NCI-H345 treated with DMSO at 0.1 percent for 48 hours (cell line): ENCODE results near the gene NRK.
"Not testable (repeated sequence)": the region's sequence is repeated elsewhere in the genome, so short reads cannot be mapped to it uniquely, and the experiment has no call there.

Source experiments
- DNase-seq: peaks from one replicate; lab custom pipeline; 2025; ENCODE audit not compliant: unreplicated experiment; lab: John Stamatoyannopoulos, UW

Gene NRK

DNA sequence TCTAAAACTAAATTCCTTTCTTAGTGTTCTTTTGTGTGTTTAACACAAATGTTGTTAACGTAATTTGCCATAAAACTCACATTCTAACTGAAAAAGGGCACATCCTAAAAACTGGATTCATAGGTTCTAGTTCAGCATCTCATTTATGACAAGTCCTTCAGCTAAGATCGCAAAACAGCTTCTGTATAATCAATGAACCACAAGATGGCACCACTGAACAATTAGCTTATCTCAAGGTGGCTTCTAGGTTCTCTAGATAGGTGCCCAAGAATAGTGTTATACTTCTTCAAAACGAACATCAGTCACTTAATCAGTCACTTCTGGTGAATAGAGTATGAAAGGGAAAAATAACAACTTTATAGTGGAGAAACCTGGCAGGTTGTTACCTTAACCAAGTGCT is 54.3 kb downstream of the NRK start:
- DNase-seq: no peak

DNA sequence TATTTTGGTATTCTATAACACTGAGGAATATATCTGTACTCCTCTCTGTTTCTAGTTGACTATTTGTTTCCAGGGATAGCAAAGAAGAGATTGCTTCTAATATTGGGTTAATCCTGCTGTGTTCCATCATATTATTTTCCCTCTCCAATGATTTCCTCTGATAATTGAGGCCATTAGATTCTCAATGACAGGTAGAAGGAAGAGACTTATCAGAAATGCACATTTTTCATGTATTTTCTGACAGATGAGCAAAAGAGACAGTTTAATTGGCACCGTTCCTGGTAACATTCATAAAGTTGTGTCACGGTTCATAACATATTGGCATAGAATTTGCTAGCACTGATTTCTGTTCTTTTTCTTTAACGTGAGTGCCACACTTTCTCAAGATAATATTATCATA is 58.2 kb downstream of the NRK start:
- no peak for DNase-seq

DNA sequence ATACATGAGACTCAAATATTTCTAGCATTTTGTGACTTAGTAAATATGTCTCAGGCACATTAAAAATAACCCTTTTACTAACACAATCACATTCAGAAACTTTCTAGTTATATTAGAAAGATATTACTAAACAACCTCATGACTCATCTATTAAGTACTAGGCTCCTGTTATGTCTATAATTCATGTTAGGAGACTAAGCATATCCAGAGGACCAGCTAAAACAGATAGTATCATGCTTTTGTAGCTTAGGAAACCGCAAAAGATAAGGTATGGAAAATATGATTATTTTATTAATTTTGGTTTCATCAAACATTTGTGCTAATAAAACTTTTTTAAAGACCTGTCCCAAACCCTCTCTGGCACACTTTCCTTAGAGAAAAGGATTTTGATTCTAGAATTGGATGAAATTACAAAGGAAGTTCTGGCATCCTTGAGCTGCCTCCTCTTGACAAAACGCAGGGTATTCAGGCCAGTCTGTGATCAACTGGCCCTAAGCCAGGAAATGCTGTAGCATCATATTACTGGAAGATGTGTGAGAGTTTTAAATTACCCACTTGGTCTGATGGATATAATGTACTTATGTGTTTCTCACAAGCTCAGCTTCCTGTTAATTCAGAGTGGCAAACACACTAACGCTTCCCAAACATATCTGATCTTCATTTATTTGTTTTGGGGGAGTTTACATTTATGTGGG is 60.4 kb downstream of the NRK start:
- no peak for DNase-seq

DNA sequence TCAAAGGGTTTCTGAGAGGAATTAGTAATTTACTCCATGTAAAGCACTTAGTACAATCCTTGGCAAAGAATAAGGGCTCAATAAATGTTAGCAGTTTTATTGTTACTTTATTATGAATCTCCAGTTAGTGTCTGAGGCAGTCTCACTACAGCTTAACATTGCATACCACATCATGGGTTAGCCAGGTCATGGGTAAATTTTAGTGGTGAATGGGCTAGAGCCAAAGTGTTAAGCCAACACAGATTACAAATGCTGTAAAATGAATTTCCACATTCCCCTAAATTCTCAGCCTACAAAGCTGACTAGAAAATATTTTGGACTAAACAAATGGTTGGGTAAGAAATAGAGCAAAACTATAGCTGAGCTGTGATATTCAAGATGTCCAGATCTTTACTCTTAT is 72.4 kb downstream of the NRK start:
- DNase-seq: no peak

DNA sequence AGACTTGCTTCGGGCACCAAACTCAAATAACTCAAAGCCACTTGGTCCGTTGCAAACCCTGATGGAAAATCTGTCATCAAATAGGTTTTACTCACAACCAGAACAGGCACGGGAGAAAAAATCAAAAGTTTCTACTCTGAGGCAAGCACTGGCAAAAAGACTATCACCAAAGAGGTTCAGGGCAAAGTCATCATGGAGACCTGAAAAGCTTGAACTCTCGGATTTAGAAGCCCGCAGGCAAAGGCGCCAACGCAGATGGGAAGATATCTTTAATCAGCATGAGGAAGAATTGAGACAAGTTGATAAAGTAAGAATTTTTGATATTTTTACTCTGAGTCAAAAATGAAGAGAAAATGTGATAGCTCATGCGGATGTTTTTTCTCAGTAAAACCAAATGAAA is 87.2 kb downstream of the NRK start:
- DNase-seq: no peak

DNA sequence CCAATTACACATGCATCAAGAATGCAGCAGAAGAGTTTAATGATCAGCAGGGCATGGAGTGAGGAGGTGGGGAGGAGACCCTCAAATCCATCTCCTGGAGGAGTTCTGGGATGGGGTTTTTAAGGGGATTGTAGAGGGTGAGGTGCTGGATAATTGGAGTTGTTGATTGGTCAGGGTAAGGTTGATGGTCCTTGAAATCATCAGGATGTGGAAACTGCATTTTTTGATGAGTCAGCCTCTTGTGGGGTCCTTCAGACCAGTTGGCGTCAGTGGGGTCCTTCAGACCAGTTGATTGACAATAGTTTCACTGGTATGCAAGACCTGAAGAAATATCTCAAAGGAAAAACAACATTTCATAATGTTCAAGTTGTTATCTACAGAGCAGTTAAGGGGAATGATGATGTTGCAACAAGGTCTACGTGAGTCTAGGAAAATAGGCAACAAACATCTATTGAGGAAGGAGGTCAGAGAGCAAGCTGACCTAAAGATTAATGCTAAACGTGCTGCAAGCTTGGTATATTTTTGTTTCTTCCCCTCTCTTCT is 88.3 kb downstream of the NRK start:
- no peak for DNase-seq

DNA sequence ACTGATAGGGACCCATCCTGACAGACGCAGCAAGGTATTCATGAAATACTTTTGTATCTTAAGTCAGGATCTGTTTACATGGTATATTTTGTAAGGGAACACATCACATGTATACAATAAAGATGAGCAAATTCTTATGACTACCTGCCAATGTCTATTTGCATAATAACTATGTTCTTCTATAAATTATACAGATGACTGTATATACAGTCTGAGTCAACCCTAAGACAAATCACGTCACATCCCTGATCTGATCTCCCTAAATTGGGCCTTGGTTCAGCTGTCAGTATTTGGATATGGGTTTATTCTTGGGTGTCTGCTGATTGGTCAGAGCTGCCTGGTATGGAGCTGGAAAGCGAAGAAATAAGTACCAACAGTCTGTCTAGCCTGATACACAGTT is 122.9 kb downstream of the NRK start:
- no peak for DNase-seq

DNA sequence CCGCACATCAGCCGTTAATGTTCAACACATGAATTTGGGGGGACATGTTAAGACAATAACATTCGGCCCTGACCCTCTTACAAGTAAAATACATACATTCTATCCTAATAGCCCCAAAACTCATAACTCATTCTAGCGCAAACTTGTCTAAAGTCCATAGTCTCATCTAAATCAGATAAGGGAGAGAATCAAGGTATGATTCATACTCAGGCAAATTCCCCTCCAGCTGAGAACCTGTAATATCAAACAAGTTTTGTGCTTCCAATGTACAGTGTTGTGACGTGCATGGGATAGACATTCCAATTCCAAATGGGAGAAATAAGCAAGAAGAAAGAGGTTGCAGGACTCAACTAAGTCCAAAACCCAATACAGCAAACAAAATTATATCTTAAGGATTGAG is 147.1 kb downstream of the NRK start:
- no peak for DNase-seq

DNA sequence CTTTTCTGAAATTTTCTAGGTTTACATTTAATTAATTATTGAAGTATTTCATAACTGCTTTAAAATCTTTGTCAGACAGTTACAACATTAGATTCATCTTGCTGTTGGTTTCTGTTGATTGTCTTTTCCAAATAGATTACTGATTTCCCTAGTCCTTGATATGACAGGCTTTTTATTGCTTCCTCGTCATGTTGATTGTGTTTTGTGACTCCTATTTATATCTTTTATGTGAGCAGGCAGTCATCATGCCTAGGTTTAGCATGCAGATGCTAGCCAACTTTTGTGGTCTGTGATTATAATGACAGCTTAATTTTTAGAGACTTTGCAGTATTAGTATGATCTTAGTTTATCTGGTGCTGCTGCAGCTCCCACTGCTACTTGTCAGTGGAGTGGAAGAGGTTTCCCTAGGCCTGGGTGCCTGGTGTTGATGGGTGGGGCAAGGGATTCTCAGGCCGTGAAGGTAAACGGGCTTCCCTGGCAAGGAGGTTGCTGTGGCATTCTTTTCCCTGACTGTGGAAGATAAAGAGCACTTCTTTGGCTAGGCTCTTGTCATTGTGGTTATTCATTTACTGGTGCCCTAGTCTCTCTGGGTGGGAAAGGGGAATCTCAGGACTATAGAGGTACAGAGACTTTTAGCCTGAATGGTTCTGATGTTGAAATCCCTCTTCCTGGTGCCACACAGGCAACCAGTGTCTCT is 150.5 kb downstream of the NRK start:
- no peak for DNase-seq

DNA sequence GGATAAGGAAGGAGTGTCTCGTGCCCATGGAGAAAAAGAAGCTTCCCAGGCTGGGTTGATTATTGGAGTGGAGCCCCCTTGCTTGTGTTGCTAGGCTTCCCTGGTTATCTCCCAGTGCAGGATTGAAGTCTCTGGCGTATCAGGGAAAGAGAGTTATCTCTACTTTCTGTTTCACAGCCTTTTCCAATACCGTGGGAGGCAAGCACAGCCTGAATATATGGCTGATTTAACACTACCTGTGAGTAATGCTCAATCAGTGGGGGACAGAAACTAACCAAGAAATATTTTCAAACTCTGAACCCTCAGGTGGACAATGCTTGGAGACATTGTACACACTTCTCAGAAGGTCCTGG is 151.0 kb downstream of the NRK start:
- DNase-seq: no peak

DNA sequence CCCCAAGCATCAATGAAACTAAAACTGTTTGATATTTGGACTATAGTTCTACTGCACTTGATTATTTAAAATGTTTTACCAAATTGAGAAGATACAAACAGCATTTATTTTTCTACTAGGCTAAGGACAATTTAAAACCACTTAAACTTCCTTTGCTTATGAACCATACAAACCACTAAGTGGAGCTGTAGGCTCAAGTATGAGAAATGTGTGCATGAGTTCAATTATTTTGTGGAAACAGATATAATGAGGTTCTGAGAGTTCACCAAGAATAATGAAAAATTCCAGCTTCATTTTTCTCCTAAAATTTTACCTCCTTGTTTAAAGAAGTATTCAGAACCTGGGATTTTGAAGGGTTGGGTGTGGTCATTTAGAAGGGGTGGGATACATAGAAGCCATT is 153.0 kb downstream of the NRK start:
- no peak for DNase-seq

DNA sequence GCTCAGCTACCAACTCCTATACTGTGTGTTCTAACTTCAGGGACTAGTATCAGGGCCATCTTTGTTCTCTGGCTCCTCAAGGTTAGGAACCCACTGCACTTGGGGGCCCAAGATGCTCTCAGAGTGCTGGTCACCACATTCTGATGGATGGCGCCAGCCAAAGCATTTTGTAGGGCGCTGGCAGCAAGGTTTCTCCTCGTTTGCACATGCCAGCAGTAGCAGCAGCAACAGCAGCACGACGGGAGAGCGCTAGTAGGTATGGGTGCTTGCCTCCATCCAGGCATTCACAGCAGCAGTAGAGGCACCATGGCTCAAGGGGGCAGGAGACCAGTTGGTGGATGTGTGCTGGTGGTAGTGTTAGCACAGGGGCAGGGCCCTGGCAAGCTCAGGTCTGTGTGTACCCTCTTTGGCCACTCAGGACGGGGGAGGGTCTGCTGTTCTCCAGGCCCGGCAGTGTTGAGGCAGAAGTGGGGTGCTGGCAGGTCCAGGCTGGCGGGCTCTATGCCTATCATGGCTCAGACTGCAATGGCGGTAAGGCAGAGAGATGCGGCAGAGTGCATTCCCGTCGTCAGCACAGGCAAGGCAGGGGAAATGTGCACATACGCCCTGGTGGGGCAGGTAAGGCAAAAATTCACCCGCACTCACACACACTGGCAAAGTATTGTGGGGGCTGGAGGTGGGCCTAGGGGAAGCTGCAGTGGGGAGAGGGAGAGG is 159.6 kb downstream of the NRK start:
- DNase-seq: no peak

DNA sequence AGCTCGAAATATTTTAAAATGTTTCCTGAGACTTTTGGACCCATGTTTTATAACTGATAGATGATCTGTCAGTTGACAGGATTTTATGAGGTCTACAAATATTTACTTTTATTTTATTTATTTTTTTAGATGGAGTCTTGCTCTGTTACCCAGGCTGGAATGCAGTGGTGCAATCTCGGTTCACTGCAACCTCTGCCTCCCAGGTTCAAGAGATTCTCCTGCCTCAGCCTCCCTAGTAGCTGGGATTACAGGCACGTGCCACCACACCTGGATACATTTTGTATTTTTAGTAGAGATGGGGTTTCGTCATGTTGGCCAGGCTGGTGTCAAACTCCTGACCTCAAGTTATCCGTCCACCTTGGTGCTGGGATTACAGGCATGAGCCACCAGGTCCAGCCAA is 166.1 kb downstream of the NRK start:
- DNase-seq: not testable (repeated sequence)

DNA sequence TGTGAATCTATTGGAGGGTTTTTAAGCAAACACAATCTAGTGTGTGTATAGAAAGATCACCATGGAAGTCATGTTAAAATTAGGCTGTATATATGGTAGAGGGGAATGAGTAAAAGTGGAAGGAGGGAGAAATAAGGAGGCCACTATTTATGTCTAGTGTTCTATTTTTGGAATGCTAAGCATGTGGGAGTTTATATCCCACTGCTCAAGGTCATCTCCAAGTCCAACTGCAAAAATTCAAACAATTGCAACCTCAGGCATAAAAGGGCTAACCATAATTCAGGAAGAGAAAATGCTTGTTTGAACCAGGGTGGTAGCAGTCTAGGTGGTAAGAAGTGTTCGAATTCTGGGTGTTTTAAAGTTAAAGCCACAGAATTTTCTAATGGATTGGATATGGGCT is 177.0 kb downstream of the NRK start:
- DNase-seq: no peak

DNA sequence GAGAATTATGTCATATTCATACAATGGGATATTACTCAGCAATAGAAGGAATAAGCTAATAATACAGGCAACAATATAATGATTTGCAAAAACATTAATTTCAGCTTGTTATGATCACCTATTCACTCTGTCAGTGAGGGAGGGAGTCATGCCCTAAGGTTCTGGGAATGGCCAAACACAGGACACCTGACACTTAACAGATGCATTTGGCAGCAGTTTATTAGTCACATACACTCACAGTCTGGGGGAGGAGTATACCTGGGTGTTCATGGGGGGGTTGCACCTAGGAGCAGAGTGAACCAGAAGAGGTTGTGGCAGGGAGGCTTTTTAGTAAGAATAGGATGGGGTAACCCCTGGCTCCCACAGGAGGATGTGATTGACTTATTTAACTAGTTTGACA is 177.9 kb downstream of the NRK start:
- DNase-seq: no peak

DNA sequence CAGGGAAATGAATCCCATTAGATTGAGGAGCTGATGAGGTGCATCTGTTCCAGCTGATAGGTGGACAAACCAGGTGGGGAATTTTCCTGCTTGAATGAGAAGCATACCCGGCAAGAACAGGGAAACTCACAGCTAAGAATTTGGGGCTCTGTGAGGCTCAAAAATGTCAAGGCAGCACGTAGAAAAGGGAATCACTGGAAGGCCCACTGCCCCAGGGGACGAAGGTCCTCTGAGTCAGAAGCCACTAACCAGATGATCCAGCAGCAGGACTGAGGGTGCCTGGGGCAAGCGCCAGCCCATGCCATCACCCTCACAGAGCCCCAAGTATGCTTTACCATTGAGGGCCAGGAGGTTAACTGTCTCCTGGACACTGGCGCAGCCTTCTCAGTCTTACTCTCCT is 178.3 kb downstream of the NRK start:
- not testable (repeated sequence) for DNase-seq

DNA sequence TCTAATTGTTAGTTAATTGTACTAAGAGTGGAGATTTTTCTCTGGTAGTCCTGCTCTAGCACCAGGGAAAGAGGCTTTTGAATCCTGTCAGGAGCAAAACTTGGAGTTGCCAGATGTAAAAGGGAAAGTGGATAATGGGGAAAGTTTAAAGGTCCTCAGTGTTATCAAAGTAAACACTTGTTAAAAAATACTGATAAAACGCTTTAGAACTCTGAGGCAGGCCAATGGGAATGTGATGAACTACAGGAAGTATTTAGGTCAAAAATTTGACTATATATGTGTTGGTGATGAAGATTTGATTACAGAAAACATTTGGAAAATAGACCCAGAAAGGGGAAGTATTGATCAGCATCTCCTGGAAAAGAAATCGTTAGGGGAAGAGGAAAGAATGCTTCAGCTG is 183.3 kb downstream of the NRK start:
- no peak for DNase-seq

DNA sequence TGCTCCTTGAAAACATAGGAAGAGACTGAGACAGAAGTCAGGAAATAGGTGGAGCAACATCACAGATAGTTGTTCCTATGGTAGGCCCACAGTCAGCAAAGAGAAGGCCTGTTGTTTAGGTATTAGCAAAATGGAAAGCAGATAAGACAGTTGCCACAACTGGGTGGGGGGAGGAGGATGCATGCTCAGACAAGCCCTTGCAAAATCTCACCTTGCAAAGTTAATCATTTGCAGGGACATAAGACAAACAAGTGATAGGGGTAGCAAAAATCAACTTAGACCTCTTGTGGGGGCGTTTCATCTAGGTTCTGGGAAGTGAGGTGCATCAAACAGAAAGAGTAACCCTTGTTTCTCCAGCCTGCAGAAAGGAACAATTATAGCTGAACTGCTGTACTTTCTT is 185.5 kb downstream of the NRK start:
- DNase-seq: no peak
